VCaP (cell line): ENCODE data around the gene CEP85L.

Experiments used
- H3K27ac ChIP-seq: fragments of 450-650 bp; 2 replicates; pipeline ENCODE4 v1.5.1; 2017
- TF ChIP-seq, protein P1 (sequence below): fragments of 450-650 bp; conservative IDR thresholded peaks from 2 replicates; pipeline ENCODE4 v1.5.1; 2017; ENCODE audit warnings: mild to moderate bottlenecking, moderate library complexity

CEP85L gene

DNA sequence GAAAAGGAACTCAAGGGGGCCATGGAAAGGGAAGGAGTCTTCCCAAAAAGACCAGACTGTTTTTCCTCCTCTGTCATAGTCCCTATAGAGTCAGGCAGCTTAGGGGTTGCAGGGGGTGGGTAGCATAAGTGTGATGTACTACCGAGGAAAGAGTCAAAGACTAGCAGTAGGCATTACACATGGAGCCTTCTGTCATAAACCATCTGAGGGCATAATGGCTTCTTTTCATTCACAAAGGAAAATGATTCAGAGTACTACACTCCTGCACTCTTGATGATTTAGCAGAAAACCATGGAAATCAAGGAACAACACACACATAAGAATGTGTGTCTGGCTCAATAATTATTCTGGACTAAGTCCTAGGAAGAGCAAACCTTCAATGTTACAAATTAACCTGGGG lies 88.4 kb downstream of the CEP85L start:
- H3K27ac ChIP-seq = no peak overlapping the region
- TF ChIP-seq, protein P1, sequence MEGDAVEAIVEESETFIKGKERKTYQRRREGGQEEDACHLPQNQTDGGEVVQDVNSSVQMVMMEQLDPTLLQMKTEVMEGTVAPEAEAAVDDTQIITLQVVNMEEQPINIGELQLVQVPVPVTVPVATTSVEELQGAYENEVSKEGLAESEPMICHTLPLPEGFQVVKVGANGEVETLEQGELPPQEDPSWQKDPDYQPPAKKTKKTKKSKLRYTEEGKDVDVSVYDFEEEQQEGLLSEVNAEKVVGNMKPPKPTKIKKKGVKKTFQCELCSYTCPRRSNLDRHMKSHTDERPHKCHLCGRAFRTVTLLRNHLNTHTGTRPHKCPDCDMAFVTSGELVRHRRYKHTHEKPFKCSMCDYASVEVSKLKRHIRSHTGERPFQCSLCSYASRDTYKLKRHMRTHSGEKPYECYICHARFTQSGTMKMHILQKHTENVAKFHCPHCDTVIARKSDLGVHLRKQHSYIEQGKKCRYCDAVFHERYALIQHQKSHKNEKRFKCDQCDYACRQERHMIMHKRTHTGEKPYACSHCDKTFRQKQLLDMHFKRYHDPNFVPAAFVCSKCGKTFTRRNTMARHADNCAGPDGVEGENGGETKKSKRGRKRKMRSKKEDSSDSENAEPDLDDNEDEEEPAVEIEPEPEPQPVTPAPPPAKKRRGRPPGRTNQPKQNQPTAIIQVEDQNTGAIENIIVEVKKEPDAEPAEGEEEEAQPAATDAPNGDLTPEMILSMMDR = no peak

DNA sequence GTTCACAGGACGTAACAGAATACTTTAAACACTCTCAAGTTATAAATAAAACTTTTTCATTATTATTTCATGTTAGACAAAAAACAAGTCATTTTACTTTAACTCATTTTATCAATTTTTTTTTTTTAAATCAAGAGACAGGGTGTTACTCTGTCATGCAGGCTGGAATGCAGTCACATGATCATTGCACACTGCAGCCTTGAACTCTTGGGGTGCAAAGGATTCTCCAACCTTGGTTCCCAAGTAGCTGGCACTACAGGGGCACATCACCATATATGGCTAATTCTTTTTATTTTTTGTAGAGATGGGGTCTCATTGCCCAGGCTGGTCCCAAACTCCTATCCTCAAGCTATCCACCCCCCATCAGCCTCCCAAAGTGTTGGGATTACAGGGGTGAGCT lies 89.1 kb downstream of the CEP85L start:
- TF ChIP-seq, protein P1 = no peak
- no peak overlapping the region for H3K27ac ChIP-seq

DNA sequence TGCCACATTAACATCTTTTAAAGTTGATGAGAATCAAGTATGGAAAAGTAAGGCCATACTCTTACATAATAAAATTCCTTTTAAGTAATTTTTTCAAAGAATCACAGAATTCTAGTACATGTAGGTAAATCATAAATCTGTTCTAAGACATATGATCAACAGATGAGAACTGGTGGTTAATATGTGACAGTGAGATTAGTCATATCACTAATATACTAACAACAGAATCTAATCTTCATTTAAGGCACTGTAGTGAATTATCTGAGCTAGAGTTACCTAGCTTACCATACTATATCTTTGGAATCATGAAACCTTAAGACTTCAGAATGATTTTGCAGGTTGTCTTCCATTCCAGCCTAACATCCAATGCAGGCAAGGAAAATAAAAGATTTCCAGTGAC lies 91.7 kb downstream of the CEP85L start:
- TF ChIP-seq, protein P1 = no peak
- H3K27ac ChIP-seq = no peak overlapping the region

DNA sequence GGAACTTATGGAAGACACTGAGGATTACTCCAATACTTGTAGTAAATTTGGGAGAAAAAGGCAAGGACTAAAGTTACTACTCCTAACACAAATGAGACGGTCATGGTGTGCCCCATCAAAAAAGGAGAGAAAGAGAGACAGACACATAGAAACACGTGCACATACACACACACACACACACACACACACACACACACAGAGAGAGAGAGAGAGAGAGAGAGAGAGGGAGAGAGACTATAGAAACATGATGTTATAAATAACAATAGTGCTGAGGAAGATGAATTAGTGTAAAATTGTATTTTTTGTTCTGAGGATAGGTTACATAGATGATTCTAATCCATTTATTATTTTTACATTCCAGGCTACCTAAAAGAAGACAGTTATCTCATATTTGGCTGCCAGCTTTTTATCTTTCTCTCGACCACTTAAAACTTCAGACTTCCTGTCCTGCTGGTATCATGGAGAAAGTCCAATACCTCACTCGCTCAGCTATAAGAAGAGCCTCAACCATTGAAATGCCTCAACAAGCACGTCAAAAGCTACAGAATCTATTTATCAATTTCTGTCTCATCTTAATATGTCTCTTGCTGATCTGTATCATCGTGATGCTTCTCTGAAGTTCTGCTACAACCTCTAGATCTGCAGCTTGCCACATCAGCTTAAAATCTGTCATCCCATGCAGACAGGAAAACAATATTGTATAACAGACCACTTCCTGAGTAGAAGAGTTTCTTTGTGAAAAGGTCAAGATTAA lies 92.8 kb downstream of the CEP85L start:
- H3K27ac ChIP-seq = no peak overlapping the region
- TF ChIP-seq, protein P1 = no peak

DNA sequence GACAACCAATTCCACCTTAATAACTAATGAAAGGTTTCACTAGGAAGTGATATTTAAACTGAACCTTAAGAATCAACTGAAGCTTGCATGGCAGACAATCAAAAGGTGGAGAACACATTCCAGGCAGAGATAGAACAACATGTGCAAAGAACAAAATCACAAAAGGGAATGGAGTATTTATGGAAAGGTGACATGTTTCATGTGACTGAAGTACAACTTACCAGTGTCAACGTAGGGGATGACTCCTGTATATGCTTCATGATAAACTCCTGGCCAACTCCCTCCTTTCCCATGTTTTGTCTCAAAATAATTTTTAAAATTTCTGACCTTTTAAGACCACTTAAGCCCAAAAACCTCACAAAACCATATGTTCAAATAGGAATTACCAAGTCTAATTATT lies 96.7 kb downstream of the CEP85L start:
- TF ChIP-seq, protein P1 = no peak
- no peak overlapping the region for H3K27ac ChIP-seq

DNA sequence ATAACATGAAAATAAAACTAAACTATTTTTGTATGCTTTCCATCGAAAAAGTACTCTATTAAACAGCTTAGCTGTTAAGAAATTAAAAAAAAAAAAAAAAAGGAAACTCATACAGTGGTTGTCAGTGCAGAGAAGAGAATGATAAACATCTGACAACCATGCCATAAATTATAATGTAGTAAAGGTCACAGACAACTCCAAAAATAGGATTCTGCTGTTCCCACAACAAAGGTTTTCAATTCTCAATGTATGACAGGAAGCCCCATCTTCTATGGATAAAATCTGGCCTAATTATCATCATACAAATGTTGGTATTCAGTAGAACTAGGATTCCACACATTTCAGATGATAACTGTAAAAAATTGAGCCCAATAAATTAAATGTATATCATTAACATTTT lies 98.3 kb downstream of the CEP85L start:
- H3K27ac ChIP-seq = no peak overlapping the region
- TF ChIP-seq, protein P1 = no peak

DNA sequence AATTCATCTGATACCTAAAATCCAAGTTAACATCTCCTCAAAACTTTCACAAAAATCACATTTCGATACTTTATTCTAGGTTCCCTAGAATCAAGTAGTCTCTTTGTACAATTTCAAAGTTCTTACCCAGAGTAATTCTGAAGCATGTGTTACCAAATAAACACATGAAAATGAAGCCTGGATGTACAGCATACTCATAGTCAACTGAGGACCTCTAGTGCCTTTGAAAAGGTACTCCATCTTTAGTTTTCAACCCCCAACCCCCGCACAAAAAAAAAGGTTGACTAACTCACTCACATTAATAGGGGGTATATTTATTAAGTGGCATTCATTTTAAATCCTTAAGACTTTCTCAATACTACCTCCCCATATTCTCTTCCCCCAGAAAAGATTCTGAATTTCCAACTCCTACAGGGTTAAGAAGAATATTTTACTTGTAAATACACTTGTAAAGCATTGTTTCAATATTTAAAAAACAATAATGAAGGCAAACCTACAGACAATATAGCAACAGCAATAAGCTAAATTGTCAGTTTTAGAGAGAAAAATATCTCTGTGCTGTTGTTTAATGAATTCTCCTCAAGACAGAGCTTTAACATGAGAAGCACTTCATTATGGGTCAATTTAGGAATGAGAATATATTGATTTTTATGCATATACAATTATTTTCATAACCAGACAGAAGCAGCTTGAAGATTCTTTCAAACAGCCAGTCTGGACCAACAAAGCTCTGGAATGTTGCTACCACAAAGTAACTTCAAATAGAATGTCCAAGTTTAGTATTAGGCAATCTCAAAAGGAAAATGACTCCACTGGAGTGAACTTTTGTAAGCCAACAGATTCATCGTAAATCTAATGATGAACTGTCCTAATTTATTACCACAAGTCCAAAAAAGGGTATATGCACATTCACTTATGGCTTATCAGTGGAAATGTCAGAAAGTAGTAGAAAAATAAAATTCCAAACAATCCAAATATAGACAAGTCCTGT lies 100.0 kb downstream of the CEP85L start:
- TF ChIP-seq, protein P1 = peak; percentile 79
- no peak overlapping the region for H3K27ac ChIP-seq
